ENCODE results near the gene GIT2.

GRCh38 chr12:109896188-109896587 lies 100.0 kb downstream of the GIT2 start:
- TF ChIP-seq CTCF (IDR thresholded peaks at IDR 0.05; ENCODE audit: borderline replicate concordance, extremely low read depth, low read length, poor library complexity, severe bottlenecking), result no peak
- TF ChIP-seq EZH2 (IDR thresholded peaks at IDR 0.05; ENCODE audit: borderline replicate concordance, low read depth, low read length, severe bottlenecking), result no peak
